ENCODE measurements around the gene DEAF1. TPM values are rescaled to one million over a fixed set of nuclear protein-coding genes. Genes with fewer than 3 reads are reported as not detected.

The DEAF1 gene
- polyA plus RNA-seq, 1 donor (not counting 4 experiments of a cell fraction or from before 2014, with no cell fraction given) = 8.1 TPM

- dilution Hi-C loops (cut with MboI; ENCODE audit: extremely low pct_ligation_motif_present, low sequenced_read_pairs) = no loop called here
- Histone ChIP-seq H3K9me1 (ENCODE audit: control insufficient read depth, extremely low read depth, insufficient read depth, low read length) (no peaks in the 10 kb centered on the region), H3K9ac (ENCODE audit: control insufficient read depth, extremely low read depth, insufficient read depth, low read length) (no peak overlapping the region), H3K9me3 (ENCODE audit: control insufficient read depth, low read depth, low read length) (no peaks in the 10 kb centered on the region), H2AFZ (ENCODE audit: control insufficient read depth, low read length) (no peak overlapping the region), H3K36me3 (ENCODE audit: control insufficient read depth in 2 of 2, extremely low read depth in 1 of 2, insufficient read depth in 2 of 2, low read length in 2 of 2) (peaks cover 0 to 3% of the 10 kb centered on the region in 2 experiments), H3K27me3 (ENCODE audit: control insufficient read depth, extremely low read depth, insufficient read depth, low read length) (peaks cover 28% of the 10 kb centered on the region), H3K79me2 (ENCODE audit: control insufficient read depth, insufficient read depth, low read length) (no peaks in the 10 kb centered on the region), H3K4me2 (ENCODE audit: control insufficient read depth, extremely low read depth, insufficient read depth, low read depth, low read length) (no peak overlapping the region), H3K4me1 (ENCODE audit: control insufficient read depth, extremely low read depth, insufficient read depth, low read length) (peaks cover 2% of the 10 kb centered on the region), H3K27ac (ENCODE audit: control insufficient read depth, insufficient read depth, low read length) (no peak overlapping the region), H3K4me3 (ENCODE audit: control insufficient read depth in 2 of 3, extremely low read depth in 1 of 3, insufficient read depth in 2 of 3, low read depth in 1 of 3, low read length in 3 of 3) (no peak overlapping the region), H4K20me1 (ENCODE audit: control insufficient read depth, extremely low read depth, insufficient read depth, low read length) (no peaks in the 10 kb centered on the region)
- no peak for TF ChIP-seq EZH2 (IDR thresholded peaks at IDR 0.05; ENCODE audit: low read length)
- TF ChIP-seq CTCF (optimal IDR thresholded peaks at IDR 0.05 in 1 of 3, IDR thresholded peaks at IDR 0.05 in 1 of 3, conservative IDR thresholded peaks at IDR 0.05 in 1 of 3; ENCODE audit: extremely low read depth in 1 of 3, insufficient read depth in 2 of 3, low read length in 3 of 3) = no peak
- DNase-seq (ENCODE audit: low read depth, low spot score) = no peak
- FAIRE-seq = no peak
Measured at GRCh38 chr11:639332-639955, 55.6 kb downstream of the DEAF1 start.

GRCh38 chr11:638631-639331, 56.2 kb downstream of the DEAF1 start:
- Histone ChIP-seq H3K9me1 (ENCODE audit: control insufficient read depth, extremely low read depth, insufficient read depth, low read length) (no peaks in the 10 kb centered on the region), H4K20me1 (ENCODE audit: control insufficient read depth, extremely low read depth, insufficient read depth, low read length) (no peaks in the 10 kb centered on the region), H3K4me1 (ENCODE audit: control insufficient read depth, extremely low read depth, insufficient read depth, low read length) (peaks cover 2% of the 10 kb centered on the region), H3K9ac (ENCODE audit: control insufficient read depth, extremely low read depth, insufficient read depth, low read length) (no peak overlapping the region), H3K79me2 (ENCODE audit: control insufficient read depth, insufficient read depth, low read length) (no peaks in the 10 kb centered on the region), H3K9me3 (ENCODE audit: control insufficient read depth, low read depth, low read length) (no peaks in the 10 kb centered on the region), H3K27ac (ENCODE audit: control insufficient read depth, insufficient read depth, low read length) (no peak overlapping the region), H3K36me3 (ENCODE audit: control insufficient read depth in 2 of 2, extremely low read depth in 1 of 2, insufficient read depth in 2 of 2, low read length in 2 of 2) (no peaks in the 10 kb centered on the region), H3K4me3 (ENCODE audit: control insufficient read depth in 2 of 3, extremely low read depth in 1 of 3, insufficient read depth in 2 of 3, low read depth in 1 of 3, low read length in 3 of 3) (no peak overlapping the region), H3K27me3 (ENCODE audit: control insufficient read depth, extremely low read depth, insufficient read depth, low read length) (peaks cover 28% of the 10 kb centered on the region), H2AFZ (ENCODE audit: control insufficient read depth, low read length) (no peak overlapping the region), H3K4me2 (ENCODE audit: control insufficient read depth, extremely low read depth, insufficient read depth, low read depth, low read length) (no peak overlapping the region)
- DNase-seq (ENCODE audit: low read depth, low spot score) = no peak
- FAIRE-seq = no peak
- no peak for TF ChIP-seq CTCF (optimal IDR thresholded peaks at IDR 0.05 in 1 of 3, IDR thresholded peaks at IDR 0.05 in 1 of 3, conservative IDR thresholded peaks at IDR 0.05 in 1 of 3; ENCODE audit: extremely low read depth in 1 of 3, insufficient read depth in 2 of 3, low read length in 3 of 3)
- no peak for TF ChIP-seq EZH2 (IDR thresholded peaks at IDR 0.05; ENCODE audit: low read length)
- dilution Hi-C loops (cut with MboI; ENCODE audit: extremely low pct_ligation_motif_present, low sequenced_read_pairs) = no loop called here

Data from keratinocyte (primary cell).